ENCODE measurements around the gene RNF207. TPM values are rescaled to one million over a fixed set of nuclear protein-coding genes. Genes with fewer than 3 reads are reported as not detected.

Gene RNF207
- total RNA-seq, 3 donors from 2014 or later (not counting 1 experiment from before 2014, with no cell fraction given), result 2.1 to 5.5 (median 2.3) TPM

- H3K27me3 ChIP-seq (ENCODE audit: control insufficient read depth, insufficient read depth, low read length), result peaks cover 53% of the 10 kb centered on the region
- H3K9me3 ChIP-seq (ENCODE audit: control insufficient read depth, insufficient read depth, low read length), result no peaks in the 10 kb centered on the region
- H3K27ac Mint-ChIP-seq, result no peak overlapping the region
- no peak overlapping the region for H3K4me3 ChIP-seq (ENCODE audit: low read length)
- H3K4me1 ChIP-seq (ENCODE audit: control insufficient read depth, insufficient read depth, low read length), result peaks cover 19% of the 10 kb centered on the region
- no peak overlapping the region for H3K4me3 Mint-ChIP-seq
- intact Hi-C loops (cut with micrococcal nuclease), result loop anchor here (5.0 kb wide), 1 partner anchor 136 kb away; no protein-coding TSS in a partner anchor
- DNase-seq (no peak), ATAC-seq (no peak)
- H3K9me3 Mint-ChIP-seq, result no peaks in the 10 kb centered on the region
- H3K36me3 ChIP-seq (ENCODE audit: control insufficient read depth, insufficient read depth, low read length), result no peaks in the 10 kb centered on the region
- WGBS (ENCODE audit: insufficient coverage), result 39% methylated on average over 20 of the region's 20 CpGs
- H3K4me1 Mint-ChIP-seq, result peaks cover 5 to 16% of the 10 kb centered on the region in 2 donors
- H3K27me3 Mint-ChIP-seq (ENCODE audit: low read depth in 2 of 2), result peaks cover 28 to 50% of the 10 kb centered on the region in 2 donors
- TF ChIP-seq, protein P1, sequence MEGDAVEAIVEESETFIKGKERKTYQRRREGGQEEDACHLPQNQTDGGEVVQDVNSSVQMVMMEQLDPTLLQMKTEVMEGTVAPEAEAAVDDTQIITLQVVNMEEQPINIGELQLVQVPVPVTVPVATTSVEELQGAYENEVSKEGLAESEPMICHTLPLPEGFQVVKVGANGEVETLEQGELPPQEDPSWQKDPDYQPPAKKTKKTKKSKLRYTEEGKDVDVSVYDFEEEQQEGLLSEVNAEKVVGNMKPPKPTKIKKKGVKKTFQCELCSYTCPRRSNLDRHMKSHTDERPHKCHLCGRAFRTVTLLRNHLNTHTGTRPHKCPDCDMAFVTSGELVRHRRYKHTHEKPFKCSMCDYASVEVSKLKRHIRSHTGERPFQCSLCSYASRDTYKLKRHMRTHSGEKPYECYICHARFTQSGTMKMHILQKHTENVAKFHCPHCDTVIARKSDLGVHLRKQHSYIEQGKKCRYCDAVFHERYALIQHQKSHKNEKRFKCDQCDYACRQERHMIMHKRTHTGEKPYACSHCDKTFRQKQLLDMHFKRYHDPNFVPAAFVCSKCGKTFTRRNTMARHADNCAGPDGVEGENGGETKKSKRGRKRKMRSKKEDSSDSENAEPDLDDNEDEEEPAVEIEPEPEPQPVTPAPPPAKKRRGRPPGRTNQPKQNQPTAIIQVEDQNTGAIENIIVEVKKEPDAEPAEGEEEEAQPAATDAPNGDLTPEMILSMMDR (IDR thresholded peaks at IDR 0.05), result no peak
- no peak overlapping the region for H3K27ac ChIP-seq (ENCODE audit: low read length)
- H3K36me3 Mint-ChIP-seq, result no peaks in the 10 kb centered on the region
Measured at GRCh38 chr1:6243053-6243834, 37.3 kb downstream of the RNF207 start.

DNA sequence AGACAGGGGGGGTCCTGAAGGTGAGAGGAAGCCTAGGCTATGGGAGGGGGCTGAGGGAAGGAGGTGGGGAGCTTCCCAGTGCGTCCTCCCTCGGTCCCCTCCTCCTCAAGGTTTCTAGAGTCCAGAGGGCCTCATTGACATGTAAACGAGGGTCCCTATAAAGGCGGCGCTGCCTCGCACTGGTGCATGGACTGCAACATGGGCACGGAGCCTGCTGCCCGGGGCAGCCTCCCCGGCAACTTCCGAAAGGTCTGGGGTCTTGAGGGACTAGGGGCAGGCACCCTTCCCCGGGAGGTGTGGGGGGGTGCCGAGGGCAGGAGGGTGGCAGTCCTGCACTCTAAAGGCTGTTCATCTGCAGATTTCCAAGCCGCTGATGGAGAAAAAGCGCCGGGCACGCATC lies 38.1 kb downstream of the RNF207 start, which contains the start of gene HES3:
HES3 (plus strand) TSS at position 187 of the 400 bp plus-strand sequence; CDS start at position 374, 187 bp downstream.
- H3K27ac ChIP-seq (ENCODE audit: low read length), result no peak within 1 kb of the TSS
- H3K4me3 ChIP-seq (ENCODE audit: low read length), result no peak within 1 kb of the TSS
- peaks cover 61% of the 10 kb centered on the region for H3K27me3 ChIP-seq (ENCODE audit: control insufficient read depth, insufficient read depth, low read length)
- DNase-seq, result no peak
- no peak within 1 kb of the TSS for H3K27ac Mint-ChIP-seq
- H3K36me3 ChIP-seq (ENCODE audit: control insufficient read depth, insufficient read depth, low read length), result no peaks in the 10 kb centered on the region
- peaks cover 24% of the 10 kb centered on the region for H3K4me1 ChIP-seq (ENCODE audit: control insufficient read depth, insufficient read depth, low read length)
- H3K9me3 Mint-ChIP-seq, result no peaks in the 10 kb centered on the region
- H3K4me1 Mint-ChIP-seq, result peaks cover 5 to 16% of the 10 kb centered on the region in 2 donors
- WGBS (ENCODE audit: insufficient coverage), result 12% methylated on average over 16 of the region's 16 CpGs
- H3K27me3 Mint-ChIP-seq (ENCODE audit: low read depth in 2 of 2), result peaks cover 24 to 51% of the 10 kb centered on the region in 2 donors
- no peak for ATAC-seq
- TF ChIP-seq, protein P1 (IDR thresholded peaks at IDR 0.05), result no peak
- no peak within 1 kb of the TSS for H3K4me3 Mint-ChIP-seq
- no peaks in the 10 kb centered on the region for H3K36me3 Mint-ChIP-seq
- no peaks in the 10 kb centered on the region for H3K9me3 ChIP-seq (ENCODE audit: control insufficient read depth, insufficient read depth, low read length)
- intact Hi-C loops (cut with micrococcal nuclease), result loop anchor here (5.0 kb wide), 1 partner anchor 137 kb away; no protein-coding TSS in a partner anchor

- no peaks in the 10 kb centered on the region for H3K9me3 ChIP-seq (ENCODE audit: control insufficient read depth, insufficient read depth, low read length)
- peaks cover 61% of the 10 kb centered on the region for H3K27me3 ChIP-seq (ENCODE audit: control insufficient read depth, insufficient read depth, low read length)
- 4% methylated on average over 21 of the region's 24 CpGs for WGBS (ENCODE audit: insufficient coverage)
- no peak overlapping the region for H3K4me3 ChIP-seq (ENCODE audit: low read length)
- DNase-seq, result no peak
- H3K4me1 ChIP-seq (ENCODE audit: control insufficient read depth, insufficient read depth, low read length), result peaks cover 25% of the 10 kb centered on the region
- Mint-ChIP-seq H3K27me3 (ENCODE audit: low read depth in 2 of 2) (peaks cover 20 to 49% of the 10 kb centered on the region in 2 donors), H3K9me3 (no peaks in the 10 kb centered on the region), H3K4me1 (peaks cover 5 to 16% of the 10 kb centered on the region in 2 donors), H3K4me3 (no peak overlapping the region), H3K36me3 (no peaks in the 10 kb centered on the region), H3K27ac (no peak overlapping the region)
- no peak for ATAC-seq
- intact Hi-C loops (cut with micrococcal nuclease), result loop anchor here (5.0 kb wide), 2 partner anchors 53 to 137 kb away; no protein-coding TSS in a partner anchor
- TF ChIP-seq, protein P1 (IDR thresholded peaks at IDR 0.05), result no peak
- H3K27ac ChIP-seq (ENCODE audit: low read length), result no peak overlapping the region
- no peaks in the 10 kb centered on the region for H3K36me3 ChIP-seq (ENCODE audit: control insufficient read depth, insufficient read depth, low read length)
Measured at GRCh38 chr1:6244401-6245049, 38.6 kb downstream of the RNF207 start.

Data from natural killer cell (primary cell).